HG02885 (cell line): ENCODE results near the gene KRTAP10-1.

Experiments
- ATAC-seq: cut with Tn5 transposase; IDR thresholded peaks from one replicate; pipeline ENCODE4 v1.9.1; 2021; ENCODE audit warnings: mild to moderate bottlenecking; ENCODE audit not compliant: unreplicated experiment, poor library complexity

Gene KRTAP10-1

DNA sequence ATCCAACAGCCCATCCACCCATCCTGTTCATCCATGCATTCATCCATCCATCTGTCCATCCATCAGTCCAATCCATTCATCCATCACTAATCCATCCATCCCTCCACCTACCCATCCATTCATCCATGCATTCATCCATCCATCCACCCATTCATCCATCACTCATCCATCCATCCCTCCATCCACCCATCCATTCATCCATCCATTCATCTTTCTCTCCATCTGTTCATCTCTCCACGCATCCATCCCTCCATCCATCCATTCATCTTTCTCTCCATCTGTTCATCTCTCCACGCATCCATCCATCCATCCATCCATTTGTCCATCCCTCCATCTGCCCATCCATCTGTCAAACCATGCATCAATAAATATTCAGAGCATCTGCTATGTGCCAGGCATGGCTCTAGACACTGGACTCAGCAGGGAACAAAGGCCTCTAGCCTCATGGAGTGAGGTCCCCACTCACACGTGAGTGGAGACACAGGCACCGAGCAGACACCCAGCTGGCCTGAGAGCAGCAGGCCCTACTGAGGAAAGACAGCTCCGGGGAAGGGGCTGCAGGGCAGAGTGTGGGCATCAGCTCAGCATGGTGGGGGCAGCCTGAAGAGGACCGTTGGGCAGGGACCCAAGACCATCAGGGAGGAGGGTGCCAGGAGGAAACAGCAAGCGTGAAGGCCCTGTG lies 9.6 kb downstream of the KRTAP10-1 start:
- no peak for ATAC-seq

DNA sequence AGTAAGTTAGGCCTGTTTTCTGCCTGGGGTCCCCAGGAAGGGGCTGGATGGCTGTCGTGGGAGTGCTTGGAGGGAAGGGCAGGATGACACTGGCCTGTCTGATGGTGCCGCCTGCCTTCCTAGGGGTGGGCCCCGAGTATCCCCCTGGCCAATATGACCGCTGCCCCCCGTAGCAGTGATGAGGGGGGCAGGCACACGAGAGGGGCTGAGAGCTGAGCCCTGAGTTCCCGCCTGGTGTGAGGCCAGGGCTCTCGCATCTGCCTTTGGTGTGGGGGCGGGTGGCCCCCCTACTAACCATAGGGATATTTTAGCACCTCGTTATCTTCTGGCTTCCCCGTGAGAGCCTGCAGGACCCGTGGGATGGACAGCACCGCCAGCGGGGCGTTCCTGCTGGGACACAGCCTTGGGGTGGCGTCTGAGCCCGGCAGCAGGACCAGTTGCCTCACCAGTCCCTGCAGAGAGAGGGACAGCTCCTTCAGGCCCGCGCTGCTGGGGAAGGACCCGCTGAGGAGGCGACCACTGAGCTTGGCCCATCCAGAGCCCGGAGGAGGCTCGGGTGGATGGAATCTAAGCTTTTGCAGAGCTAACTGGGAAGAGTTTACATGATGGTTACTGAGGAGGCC lies 10.4 kb downstream of the KRTAP10-1 start:
- ATAC-seq = no peak

DNA sequence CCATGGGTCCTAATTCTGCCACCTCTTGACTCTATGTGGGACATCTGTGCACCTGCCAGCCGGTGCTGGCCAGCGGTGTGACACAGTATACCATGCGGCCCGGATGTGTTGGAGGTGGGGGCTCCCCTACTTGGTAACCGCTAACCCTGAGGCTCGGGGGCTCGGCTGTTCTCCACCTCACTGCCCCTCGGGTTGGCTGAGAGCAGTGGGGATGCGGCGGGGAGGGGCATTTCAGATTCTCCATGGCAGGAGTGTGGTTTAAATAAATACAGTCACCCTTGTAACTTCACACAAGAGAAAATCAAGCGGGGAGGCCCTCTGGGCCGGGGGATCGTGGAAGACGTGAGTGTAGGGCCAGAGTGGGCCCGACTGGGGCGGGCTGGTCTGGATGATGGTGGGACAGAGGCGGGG lies 11.0 kb downstream of the KRTAP10-1 start:
- ATAC-seq = no peak

DNA sequence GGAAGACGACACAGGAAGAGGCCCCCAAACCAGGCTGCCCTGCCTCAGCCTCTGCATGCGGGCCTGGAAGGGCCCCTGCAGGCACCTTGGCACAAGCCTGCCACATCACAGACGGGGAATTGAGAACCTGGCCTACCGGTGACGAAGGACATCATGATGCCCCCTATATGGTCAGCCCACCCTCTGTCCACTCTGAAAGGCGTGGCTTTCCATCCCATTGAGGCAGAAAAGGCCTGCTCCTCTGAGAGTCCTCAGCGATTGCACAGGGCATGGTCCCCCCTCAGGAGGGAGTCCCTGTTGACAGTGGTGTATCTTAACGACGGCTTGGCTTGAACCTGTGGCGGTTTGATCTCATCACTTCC lies 11.4 kb downstream of the KRTAP10-1 start:
- ATAC-seq = no peak

DNA sequence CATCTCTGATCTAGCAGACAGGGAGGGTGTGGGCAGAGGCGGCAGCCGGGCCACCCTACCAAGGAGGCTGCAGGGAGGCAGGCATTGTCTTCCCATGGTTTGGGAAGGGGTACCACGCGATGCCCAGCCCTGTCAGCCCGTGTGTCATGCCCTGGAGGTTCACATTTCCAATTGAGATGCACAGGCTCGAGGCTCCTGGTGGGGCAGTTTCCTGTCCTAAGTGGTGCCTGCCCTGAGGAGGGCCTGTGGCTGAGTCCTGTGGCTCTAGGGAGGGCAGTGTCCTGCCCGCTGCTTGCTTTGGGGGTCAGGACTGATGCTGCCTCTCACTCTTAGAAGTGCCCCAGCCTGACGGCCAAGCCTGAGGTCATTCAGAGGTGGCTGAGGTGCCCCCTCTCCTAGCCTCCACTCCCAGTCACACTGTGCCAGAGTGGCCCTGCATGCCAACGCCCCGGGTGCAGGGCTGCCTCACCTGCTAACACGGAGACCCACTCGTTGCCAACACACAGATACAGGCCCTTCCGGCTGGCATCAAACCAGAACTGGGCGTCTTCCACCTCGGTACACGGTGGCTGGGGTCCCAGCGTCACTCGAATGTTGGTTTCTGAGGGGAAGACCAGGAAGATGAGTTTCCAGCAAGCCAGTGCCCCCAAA lies 11.9 kb downstream of the KRTAP10-1 start:
- ATAC-seq = no peak

DNA sequence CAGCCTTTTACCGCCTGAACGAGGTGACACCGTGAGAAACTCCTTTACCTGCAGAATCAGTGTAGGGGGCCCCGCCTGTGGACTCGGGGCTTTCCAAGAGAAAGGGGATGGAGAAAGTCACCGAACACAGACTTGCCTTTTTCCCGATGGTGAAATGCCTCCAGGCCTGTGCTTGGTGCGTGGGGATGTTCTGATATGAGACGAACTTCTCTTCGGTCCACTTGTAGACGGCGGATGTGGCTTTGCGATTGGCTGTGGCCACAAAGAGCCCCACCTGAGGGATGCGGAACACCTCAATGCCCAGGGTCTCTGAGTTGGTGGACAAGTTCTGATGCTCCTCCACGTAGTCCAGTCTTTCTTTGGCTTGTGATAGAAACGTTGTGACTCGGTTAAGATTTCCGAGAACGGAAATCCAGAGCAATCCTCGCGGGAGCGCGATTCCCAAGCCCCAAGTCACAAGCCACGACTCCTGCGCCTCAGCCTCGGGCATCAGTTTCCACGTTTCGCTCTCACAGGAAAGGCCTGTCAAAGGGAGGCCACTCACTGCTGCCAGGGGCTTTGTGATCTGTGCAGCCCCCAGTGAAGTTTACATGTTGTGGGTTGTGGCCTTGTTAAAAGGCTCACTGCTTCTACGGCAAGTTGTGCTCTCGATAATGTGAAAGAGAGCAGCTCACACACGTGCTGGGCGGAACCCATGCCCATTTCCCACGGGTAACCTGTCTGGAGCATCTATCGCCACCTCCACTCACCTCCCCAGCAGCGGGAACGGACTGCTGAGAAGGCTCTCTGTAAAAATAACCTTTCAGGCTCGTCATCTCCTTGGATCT lies 12.6 kb downstream of the KRTAP10-1 start:
- no peak for ATAC-seq

DNA sequence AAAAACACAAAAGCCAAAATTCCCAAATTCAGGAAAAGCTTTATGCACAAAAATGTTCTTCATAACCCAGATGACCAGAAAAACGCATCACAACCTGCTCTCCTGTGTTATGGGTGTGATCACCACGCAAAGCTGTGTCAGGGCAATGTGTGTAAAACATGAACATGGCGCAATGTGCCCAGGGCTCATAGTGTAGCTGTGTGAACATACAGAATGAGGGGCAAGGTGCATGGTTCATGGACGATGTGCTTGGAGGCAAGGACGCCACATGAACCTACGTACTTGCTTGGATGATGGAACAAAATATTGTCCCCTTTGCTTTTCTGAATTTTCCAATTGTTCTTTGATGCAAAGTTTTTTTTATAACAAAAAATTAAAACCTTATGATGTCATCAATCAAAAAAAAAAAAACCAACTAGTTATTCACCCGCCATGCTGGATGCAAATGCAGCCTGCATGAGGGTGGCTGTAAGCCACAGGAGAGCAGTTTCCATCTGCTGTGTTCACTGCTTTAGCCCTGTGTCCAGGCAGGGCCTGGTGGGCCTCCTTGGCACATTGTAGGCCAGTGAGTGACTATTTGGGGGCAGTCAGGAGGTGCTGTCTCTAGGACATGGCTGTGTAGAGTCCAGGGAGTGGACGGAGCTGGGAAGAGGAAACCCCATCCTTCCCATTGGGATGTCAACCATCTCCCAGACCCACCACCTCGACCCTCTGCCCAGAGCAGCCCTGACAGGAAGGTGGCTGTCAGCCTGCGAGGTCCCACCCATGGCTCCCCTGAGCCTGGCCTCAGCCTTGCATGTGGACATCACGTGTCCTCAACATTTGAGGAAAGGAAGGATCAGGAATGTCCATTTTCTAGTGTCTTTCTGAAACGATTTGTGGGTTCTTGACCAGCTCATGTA lies 13.6 kb downstream of the KRTAP10-1 start:
- no peak for ATAC-seq

DNA sequence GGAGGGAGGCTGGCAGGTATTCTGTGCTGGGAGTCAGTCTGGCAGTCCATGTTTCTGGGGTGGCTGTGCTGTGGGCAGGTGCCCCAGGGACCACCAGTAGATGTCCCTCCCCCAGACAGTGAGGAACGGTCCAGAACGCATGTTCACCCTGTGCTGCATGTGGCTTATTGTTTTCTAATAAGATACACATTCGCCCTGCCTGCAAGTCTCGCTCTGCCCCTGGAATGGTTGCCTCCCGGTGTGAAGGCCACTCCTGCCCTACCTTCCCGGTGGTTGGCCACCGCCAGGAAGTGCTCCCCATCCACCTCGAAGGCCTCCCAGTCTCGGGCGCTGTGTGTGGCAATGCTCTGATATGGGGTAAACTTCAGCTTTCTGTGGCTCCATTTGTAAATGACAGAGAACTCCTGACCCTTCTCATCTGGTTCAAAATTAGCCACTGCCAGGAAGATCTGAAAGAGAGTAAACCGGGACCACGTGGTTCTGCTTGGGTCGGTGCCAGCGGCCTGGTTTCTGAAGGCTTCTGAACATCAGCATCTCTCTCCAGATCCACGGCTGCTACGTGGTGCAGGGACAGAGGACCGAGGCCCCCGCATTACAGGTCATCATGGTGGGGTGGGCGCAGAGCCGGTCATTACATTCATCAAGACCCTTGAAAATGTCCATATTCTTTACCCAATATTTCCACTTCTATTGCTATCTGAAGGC lies 14.5 kb downstream of the KRTAP10-1 start:
- ATAC-seq = no peak

DNA sequence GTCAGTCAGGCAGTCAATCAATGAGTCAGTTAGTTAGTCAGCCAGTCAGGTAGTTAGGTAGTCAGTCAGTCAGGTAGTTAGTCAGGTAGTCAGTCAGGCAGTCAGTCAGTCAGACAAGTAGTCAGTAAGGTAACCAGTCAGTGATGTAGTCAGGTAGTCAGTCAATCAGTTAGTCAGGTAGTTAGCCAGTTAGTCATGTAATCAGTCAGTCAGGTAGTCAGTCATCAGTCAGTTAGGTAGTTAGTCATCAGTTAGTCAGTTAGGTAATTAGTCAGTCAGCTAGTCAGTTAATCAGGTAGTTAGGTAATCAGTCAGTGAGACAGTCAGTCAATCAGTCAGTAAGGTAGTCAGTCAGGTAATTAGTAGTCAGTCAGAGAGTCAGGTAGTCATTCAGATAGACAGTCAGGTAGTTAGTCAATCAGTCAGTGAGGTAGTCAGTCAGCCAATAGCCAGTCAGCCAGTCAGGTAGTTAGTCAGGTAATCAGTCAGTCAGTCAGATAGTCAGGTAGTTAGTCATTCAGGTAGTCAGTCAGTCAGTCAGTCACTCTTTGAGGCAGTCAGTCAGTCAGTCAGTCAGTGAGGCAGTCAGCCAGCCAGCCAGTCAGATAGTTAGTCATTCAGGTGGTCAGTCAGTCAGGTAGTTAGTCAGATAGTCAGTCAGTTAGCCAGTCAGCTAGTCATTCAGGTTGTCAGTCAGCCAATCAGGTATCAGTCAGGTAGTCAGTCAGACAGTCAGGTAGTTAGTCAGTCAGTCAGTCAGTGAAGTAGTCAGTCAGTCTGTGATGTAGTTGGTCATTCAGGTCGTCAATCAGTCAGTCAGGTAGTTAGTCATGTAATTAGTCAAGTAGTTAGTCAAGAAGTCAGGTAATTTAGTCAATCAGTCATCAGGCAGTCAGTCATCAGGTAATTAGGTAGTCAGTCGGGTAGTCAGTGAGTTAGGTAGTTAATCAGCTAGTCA lies 15.3 kb downstream of the KRTAP10-1 start:
- no peak for ATAC-seq

DNA sequence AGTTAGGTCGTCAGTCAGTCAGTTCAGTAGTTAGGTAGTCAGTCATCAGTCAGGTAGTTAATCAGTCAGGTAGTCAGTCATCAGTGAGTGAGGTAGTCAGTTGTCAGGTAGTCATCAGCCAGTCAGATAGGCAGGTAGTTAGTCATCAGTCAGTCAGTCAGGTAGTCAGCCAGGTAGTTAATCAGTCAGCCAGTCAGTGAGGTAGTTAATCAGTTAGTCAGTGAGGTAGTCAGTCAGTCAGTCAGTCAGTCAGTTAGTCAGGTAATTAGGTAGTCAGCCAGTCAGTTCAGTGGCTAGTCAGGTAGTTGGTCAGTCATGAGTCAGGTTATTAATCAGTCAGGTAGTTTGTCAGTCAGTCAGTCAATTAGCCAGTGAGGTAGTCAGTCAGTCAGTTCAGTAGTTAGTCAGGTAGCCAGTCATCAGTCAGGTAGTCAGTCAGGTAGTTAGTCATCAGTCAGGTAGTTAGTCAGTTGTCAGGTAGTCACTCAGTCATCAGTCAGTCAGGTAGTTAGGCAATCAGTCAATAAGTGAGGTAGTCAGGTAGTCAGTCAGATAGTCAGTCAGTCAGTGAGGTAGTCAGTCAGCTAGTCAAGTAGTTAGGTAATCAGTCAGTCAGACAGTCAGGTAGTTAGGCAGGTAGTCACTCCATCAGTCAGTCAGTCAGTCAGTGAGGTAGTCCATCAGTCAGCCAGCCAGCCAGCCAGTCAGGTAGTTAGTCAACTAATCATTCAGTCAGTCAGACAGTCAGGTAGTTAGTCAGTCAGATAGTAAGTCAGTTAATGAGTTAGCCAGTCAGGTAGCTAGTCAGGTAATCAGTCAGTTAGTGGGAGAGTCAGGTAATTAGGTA lies 16.2 kb downstream of the KRTAP10-1 start:
- ATAC-seq = no peak

DNA sequence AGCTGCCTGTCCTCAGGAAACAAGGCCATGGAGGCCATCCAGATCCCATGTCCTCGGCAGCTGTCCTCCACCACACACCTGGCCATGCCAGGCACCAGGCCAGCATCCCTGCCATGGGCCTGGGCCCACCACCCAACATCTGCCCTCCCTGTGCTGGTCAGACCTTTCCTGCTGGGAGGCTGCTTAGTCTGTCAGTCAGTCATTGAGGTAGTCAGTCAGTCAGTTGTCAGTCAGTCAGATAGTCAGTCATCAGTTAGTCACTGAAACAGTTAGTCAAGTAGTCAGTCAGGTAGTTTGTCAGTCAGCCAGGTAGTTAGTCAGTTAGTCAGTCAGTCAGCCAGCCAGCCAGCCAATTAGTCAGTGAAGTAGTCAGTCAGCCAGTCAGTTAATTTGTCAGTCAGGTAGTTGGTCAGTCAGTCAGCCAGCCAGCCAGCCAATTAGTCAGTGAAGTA lies 17.2 kb downstream of the KRTAP10-1 start:
- ATAC-seq = no peak

DNA sequence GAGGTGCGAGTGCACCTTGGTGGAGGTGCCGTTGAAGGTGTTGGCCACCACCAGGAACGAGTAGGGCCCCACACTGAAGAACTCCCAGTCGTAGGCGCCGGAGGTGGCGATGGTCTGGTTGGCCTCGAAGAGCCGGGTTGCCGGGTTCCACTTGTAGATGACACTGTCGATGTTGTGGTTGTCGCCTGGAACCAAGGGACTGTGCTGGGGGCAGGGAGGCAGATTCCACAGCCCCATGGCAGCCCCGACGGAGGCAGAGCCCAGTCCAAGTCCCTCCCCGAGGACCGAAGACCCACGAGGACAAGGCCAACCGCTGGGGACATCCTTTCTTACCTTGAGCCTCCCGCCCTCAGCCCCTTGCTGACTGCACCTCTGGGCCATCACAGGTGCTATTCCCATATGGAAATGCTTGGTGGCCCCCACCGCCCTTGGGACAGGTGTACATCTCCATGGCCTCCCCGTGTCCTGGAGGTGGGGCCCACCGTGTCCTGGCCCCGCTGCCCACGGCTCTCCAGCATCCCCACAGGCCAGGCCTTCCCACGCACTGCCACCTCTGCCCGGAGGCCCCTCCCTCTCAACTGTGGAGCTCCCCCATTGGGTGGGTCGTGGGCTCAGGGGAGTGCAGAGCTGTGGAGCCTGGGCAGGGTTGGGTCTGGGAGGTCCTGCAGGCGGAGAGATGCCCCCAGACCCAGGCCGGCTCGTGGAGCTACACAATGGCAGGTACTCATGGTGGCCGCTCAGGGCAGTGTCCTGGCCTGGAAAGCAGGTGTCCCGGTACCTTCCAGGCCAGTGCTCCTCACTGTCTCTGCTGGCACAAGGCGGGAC lies 17.9 kb downstream of the KRTAP10-1 start:
- ATAC-seq = no peak

DNA sequence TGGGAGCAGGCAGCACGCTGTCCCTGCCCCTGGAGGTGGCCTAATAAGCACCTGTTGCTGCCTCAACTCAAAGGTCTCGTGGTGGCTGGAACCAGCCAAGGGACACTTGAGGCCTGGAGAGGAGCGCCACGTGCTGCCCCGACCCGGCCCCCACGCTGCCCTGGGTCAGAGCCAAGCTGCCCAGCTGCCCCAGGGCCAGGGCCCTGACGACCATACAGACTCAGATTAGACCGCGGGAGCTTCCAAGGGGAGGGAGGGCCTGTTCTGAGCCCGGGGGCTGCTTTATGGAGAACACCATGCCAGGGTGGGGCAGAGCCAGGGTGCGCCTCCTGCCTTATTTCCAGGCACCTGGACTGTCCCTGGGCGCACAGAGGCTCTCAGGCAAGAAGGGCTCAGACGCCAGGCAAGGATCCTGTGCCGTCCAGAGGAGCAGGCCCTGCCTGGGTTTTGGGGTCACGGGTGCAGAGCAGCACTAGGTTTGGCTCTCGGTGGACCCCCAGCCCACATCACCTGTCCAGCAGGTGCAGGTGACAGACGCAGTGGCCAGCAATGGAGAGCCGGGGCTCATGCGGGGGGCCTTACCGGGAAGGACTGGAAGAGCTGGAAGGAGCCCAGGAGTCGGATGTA lies 18.6 kb downstream of the KRTAP10-1 start:
- no peak for ATAC-seq

DNA sequence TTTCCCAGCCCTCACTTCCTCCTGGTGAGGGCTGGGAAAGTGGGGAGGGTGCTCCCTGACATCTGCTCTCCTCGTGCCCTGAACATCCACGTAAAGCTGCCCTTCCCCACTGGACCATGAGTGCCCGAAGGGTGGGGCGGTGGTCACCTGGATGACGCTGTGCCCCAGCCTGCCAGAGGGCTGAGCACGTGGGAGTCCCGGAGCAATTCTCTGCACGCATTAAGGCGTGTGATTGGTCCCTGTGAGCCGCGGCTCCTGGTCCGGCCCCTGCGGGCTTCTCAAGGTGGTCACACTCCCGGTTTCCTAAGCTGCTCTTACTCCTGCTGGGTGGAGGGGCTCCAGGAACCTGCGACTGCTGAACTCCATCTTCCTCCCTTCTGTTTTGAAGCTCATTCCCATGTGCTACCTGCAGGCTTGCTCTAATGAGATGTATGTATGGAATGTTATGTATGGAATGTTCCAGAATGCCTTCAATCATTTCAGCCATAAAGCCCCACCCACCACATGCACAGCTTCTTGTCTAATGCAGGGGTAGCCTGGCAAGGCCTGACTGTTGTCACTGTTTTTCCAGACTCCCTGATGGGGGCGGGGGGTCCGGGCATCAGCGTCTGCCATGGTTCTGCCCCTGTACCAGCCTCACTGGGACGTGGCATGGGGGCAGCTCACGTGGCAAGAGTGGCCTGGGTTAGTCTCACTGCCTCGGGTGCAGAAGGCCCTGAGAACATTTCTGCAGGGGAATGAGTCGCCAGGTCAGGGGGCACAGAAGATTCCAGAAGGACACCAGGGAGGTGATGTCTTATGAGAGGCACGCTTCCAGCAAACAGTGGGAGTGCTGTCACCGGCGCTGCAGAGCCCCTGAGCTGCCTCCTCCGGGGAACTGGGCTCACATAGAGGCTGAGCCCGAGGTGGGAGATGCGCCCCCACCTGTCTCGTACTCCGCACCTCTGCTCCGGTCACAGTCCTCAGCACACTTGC lies 19.4 kb downstream of the KRTAP10-1 start:
- ATAC-seq = no peak
